Measurements from ENCODE around the gene LY6G6F.

GRCh38 chr6:31687860-31688693 is 18.6 kb upstream of the LY6G6F start:
- TF ChIP-seq CTCF (IDR thresholded peaks at IDR 0.05) = no peak
- TF ChIP-seq POLR2A (IDR thresholded peaks at IDR 0.05) = no peak
